ENCODE measurements around the gene SLC6A6.

The SLC6A6 gene

GRCh38 chr3:14402304-14402811, at the start of gene SLC6A6:
Gene SLC6A6 (plus strand): TSS chr3:14402606. CDS start chr3:14443635, 41,029 bp downstream.
- DNase-seq, result peak; percentile 73

- no peak for DNase-seq
These were observed 48.9 kb upstream of the SLC6A6 start for GRCh38 chr3:14353502-14353901.

- DNase-seq, result no peak
These were observed 44.9 kb upstream of the SLC6A6 start for GRCh38 chr3:14357463-14357862.

- DNase-seq, result no peak
These were observed 43.8 kb upstream of the SLC6A6 start for GRCh38 chr3:14358426-14359211.

GRCh38 chr3:14359348-14359747, 43.1 kb upstream of the SLC6A6 start:
- no peak for DNase-seq

GRCh38 chr3:14360123-14360881, 42.1 kb upstream of the SLC6A6 start:
- no peak for DNase-seq

- DNase-seq, result no peak
These were observed 41.2 kb upstream of the SLC6A6 start for GRCh38 chr3:14361068-14361677.

GRCh38 chr3:14362890-14363289, 39.5 kb upstream of the SLC6A6 start:
- DNase-seq, result no peak

GRCh38 chr3:14363379-14363778, 39.0 kb upstream of the SLC6A6 start:
- DNase-seq, result no peak

GRCh38 chr3:14363991-14364390, 38.4 kb upstream of the SLC6A6 start:
- DNase-seq, result no peak

- no peak for DNase-seq
These were observed 37.7 kb upstream of the SLC6A6 start for GRCh38 chr3:14364580-14365292.

GRCh38 chr3:14366248-14366647, 36.2 kb upstream of the SLC6A6 start:
- no peak for DNase-seq

GRCh38 chr3:14366915-14367823, 35.2 kb upstream of the SLC6A6 start:
- DNase-seq, result no peak

GRCh38 chr3:14368146-14368545, 34.3 kb upstream of the SLC6A6 start:
- DNase-seq, result no peak

GRCh38 chr3:14368885-14369284, 33.5 kb upstream of the SLC6A6 start:
- DNase-seq, result no peak

GRCh38 chr3:14369675-14370669, 32.4 kb upstream of the SLC6A6 start:
- no peak for DNase-seq

GRCh38 chr3:14370720-14371572, 31.5 kb upstream of the SLC6A6 start:
- DNase-seq, result no peak

GRCh38 chr3:14371573-14372474, 30.6 kb upstream of the SLC6A6 start:
- peak; percentile 42 for DNase-seq
